Heart left ventricle (tissue), 13 donors: ENCODE data around the gene DNAAF5.

Experiments used
- CTCF ChIP-seq, 12 donors: fragments of 200-600 bp; sonication (generic) in 4 of 12; IDR thresholded peaks; one replicate each; pipeline versions ENCODE4 v1.5.0 to v1.8.0; 2018 to 2022; ENCODE audit warnings: antibody characterized with exemption in 12 of 12, mild to moderate bottlenecking in 5 of 12
- POLR2A ChIP-seq, 2 donors: fragments of 450-650 bp; IDR thresholded peaks; one replicate each; pipeline ENCODE4 v1.6.1; 2017; ENCODE audit warnings: antibody characterized with exemption in 2 of 2, mild to moderate bottlenecking in 2 of 2, moderate library complexity in 2 of 2
- donor health status: ischemic (EF 13 %, LVEDD 7.1; RV severe dilation, severe dysfunction).
- donor health status: DM: no; HTN: yes; CAD: no.
- donor health status: DM: no; HTN: no; CAD: no.
- donor health status: ischemic (EF 25% LVEDD 6.9; RV normal size, moderate dysfunction).
- donor health status: ischemic (EF 25% LVEDD 5.7; RV mildly dilated, moderate dysfunction).
- donor health status: ischemic (EF 35%, LVEDD 5.7; RV mildly dilated, moderate dysfunction).
- donor health status: nonischemic (EF 11% LVEDD 7.7; RV severe dilation, severe dysfunction).
- donor health status: DM: yes; HTN: yes; CAD: no.
- donor health status: PGD.
- donor health status: ischemic (EF 29% LVEDD 5.4; RV normal size, mild dysfunction).
- donor health status: nonischemic (EF 23%, LVEDD 6.1; RV moderate dilation, normal function).

- no peak for TF ChIP-seq CTCF (IDR thresholded peaks at IDR 0.05)
- TF ChIP-seq POLR2A (IDR thresholded peaks at IDR 0.05): no peak
These were observed 26.7 kb downstream of the DNAAF5 start for GRCh38 chr7:753190-753589.
